G401.6 (cell line): Measurements from ENCODE around the gene NYNRIN.
"Not testable (repeated sequence)": the region's sequence is repeated elsewhere in the genome, so short reads cannot be mapped to it uniquely, and the experiment has no call there.

ENCODE experiments used
- FAIRE-seq: peaks from 2 replicates; lab custom pipeline; 2012; peaks lifted over from hg19 to GRCh38; lab: Jason Lieb, UNC

NYNRIN gene

DNA sequence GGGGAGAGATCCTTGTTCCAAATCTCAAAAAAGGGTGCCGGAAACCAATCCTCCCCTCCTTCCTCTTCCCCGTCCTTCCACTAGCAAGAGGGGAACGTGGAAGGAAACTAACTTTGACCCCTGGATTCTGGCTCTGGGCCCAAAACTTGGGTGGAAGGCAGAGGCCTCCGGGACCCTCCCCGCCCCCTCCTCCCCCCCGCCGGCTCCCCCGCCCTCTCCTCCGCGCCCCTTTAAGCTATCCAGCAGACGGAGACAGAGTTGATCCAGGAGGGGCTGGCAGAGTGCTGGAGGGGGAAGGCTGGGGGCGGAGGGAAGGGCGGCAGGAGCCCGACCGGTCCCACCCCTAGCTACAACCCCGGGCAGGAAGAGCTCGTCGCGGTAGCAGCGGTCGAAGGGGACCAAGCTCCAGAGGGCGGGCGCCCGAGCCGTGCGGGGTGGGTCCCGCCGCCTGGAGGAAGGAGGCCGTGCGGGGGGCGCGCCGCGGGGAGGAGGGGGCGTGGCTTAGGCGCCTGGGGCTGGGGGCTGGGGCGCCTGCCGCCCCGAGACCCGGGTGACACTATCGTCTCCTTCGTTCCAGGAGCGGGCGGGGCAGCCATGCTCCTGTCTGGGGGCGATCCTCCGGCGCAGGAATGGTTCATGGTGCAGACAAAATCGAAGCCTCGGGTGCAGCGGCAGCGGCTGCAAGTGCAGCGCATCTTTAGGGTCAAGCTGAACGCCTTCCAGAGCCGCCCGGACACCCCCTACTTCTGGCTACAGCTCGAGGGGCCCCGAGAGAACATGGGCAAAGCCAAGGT is at the start of gene NYNRIN:
Gene NYNRIN (plus strand): TSS at position 351 of the 794 bp plus-strand sequence. CDS start 244 bp downstream, at position 595.
- FAIRE-seq: no peak

DNA sequence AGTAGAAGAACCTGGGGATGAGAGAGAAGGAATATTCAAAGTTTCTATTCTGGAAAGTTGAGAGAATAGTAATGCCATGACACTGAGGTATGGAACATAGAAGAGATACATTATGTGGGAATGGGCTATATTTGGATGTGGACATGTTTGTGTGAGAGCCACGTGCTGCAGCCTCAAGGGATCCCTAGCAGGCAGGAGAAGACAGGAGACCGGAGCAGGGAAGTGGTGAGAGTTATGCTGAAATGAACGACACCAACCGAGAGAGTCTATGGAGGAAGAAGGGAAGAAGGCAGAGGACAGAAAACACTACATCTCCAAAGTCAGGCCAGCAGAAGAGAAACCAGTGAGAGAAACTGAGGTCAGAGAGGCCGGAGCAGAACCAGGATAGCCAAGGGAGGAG is 49.1 kb upstream of the NYNRIN start:
- no peak for FAIRE-seq

DNA sequence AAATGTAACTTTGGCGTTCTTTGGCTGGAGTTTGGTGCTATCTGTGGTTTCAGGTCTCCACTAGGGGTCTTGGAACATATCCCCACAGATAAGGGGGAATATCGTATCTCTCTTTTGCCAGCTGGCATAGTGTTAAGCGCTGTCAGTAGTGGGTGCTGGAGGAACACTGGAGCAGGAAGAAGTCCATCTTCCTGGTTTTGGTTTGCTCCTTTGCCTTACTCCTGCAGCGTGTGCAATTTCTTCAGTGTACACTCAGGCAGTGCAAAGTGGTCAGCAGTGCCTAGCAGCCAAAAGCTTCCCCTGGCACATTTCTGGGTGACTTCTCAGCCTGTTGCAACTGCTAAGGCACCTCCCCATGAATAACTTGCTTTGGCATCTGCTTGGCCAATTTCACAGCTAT is 47.3 kb upstream of the NYNRIN start:
- FAIRE-seq: no peak

DNA sequence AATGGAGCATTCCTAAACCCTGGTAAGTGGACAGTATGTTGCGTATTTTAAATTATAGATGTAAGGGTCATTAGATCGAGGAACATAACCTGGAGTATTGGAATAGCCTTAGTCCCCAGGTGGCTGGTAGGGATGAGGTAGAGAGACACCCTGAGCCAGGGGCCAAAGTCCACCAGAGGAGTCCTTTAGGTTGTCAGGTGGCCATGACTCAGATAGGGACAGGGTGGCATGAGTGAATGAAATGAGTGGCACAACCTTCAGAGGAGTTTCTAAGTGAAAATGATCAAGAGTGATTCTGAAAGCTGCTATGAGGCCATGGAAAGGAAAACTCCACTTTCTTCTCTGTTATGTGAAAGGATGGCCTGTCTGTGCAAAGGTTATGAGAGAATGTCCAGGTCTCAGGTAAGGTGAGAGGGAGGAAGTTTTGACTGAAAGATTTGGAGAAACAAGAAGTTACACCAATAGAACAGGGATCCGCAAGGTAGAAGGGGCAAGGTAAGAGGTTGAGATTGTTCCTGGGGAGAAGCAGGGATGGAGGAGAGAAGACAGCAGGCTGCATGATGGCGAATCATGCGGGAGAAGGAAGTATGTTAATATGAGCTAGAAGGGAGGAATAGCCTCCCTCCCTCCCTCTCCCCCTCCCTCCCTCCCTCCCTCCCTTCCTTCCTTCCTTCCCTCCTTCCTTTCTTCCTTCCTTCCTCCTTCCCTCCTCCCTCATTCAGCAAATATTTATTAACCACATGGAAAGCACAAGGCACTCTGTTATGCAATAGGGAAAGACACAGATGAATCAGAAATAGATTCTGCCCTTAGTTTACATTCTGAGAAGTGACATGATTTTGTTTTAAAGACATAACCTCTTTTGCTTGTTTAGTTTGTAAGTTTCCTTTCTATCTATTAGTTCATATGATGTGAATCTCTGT is 45.0 kb upstream of the NYNRIN start:
- FAIRE-seq: no peak

DNA sequence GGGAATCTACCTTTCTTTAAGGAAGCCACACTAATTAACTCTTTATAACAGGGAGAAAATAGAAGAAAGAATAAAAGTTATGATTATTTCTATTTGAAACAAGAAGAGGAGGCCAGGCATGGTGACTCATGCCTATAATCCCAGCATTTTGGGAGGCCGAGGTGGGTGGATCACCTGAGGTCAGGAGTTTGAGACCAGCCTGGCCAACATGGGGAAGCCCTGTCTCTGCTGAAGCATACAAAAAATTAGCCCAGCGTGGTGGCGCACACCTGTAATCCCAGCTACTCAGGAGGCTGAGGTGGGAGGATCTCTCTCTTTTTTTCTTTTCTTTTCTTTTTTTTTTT is 44.3 kb upstream of the NYNRIN start:
- not testable (repeated sequence) for FAIRE-seq

DNA sequence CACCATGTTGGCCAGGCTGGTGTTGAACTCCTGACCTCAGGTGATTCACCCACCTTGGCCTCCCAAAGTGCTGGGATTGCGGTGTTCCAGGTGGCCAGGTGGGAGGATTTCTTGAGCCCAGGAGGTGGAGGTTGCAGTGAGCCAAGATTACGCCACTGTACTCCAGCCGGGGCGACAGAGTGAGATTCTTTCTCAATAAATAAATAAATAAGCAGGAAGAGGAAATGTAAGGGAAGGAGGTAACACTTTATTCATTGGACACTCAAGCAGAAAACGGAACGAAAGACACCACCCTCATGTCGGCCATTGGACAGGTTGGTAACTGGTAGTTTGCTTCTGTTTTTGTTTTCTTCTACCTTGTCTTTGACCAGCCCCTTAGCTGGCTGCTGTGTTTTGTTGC is 43.8 kb upstream of the NYNRIN start:
- no peak for FAIRE-seq

DNA sequence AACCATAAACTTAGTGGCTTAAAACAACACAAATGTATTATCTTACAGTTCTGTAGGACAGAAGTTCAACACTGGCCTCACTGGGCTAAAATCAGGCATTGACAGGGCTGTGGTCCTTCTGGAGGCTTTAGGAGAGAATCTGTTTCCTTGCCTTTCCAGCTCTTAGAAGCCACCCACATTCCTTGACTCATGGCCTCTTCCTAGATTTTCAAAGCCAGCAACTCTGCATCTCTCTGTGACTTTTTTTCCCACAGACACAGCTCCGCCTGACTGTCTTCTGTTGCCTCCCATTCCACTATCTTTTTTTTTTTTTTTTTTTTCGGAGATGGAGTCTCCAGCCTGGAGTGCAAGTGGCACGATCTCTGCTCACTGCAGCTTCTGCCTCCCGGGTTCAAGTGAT is 42.6 kb upstream of the NYNRIN start:
- FAIRE-seq: no peak

DNA sequence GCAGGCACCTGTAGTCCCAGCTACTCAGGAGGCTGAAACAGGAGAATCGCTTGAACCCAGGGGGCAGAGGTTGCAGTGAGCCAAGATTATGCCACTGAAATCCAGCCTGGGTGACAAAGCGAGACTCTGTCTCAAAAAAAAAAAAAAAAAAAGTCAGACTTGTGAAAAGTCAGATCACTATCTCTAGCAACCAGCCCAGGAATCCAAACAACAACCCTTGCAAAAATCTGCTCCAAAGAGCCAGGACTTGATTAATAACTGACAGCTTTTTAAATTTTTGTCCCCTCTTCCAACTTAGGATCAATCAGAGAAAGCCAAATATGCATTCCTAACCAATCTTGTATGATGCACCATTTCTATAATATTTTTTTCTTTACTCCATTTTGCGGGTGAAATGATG is 38.5 kb upstream of the NYNRIN start:
- FAIRE-seq: no peak

DNA sequence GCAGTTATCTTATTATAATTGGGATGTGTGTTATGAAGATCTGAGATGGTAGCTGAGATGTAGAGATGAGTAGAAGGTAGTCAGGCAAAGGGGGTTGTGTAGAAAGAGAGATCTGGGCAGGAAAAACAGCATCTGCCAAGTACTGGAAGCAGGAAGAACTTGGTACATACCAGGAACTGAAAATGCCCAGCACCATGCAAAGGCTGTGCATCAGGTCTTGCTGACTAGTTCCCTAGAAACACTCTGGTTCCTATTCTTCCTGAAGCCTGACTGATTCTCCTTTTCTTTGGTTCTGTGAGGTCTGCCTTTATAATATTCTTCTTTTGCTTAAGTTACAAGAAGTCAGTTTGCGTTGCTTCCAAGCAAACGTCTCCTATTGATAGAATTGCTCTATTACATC is 37.5 kb upstream of the NYNRIN start:
- no peak for FAIRE-seq

DNA sequence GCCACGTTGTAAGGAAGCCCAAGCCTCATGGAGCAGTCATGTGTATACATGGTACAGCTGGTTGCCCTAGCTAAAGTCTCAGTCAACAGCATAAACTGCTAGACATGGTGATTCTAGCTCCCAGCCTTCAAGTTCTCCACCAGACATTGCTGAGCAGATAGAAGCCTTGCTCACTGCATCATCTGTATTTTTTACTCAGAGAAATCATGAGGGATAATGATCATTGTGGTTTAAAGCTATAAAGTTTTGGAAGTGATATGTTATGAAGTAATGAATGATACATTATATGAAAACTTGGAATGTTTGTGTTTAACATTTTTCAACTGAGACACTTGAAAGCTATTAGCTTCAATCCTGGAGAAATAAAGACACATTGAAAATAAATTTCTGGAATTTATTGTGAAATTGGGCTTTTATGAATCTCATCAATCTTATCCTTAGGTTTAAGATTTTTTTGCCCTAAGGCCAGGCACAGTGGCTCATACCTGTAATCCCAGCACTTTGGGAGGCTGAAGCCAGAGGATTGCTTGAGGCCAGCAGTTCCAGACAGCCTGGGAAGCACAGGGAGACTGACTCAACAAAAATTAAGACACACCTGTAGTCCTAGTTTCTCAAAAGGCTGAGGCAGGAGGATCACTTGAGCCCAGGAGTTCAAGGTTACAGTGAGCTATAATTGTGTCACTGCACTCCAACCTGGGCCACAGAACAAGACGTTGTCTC is 36.4 kb upstream of the NYNRIN start:
- FAIRE-seq: no peak

DNA sequence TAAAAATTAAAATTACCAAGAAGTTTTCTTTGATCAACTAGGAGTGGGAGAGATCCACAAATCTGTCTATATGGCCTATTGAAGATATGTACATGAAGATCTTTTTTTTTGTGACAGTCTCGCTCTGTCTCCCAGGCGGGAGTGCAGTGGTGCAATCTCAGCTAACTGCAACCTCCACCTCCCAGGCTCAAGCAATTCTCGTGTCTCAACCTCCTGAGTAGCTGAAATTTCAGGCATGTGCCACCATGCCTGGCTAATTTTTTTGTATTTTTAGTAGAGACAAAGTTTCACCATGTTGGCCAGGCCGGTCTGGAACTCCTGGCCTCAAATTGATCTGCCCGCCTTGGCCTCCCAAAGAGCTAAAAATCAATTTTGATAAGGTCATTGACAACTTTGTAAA is 35.4 kb upstream of the NYNRIN start:
- FAIRE-seq: no peak

DNA sequence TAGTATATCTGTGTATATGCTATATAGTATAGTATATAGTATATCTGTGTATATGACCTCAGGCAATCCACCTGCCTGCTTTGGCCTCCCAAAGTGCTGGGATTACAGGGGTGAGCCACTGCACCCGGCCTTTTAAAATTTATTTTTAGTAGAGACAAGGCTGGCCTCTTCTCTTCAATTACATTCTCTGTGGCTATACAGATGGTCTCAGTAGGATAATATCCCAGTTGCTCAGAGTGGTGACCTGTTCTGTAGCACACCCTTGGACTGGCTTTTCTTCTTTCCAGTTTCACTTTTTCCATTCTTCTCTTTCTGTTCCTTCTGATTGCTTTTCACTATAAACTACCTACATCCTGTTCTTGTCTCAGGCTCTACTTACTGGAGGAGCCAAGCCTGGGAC is 34.0 kb upstream of the NYNRIN start:
- no peak for FAIRE-seq

DNA sequence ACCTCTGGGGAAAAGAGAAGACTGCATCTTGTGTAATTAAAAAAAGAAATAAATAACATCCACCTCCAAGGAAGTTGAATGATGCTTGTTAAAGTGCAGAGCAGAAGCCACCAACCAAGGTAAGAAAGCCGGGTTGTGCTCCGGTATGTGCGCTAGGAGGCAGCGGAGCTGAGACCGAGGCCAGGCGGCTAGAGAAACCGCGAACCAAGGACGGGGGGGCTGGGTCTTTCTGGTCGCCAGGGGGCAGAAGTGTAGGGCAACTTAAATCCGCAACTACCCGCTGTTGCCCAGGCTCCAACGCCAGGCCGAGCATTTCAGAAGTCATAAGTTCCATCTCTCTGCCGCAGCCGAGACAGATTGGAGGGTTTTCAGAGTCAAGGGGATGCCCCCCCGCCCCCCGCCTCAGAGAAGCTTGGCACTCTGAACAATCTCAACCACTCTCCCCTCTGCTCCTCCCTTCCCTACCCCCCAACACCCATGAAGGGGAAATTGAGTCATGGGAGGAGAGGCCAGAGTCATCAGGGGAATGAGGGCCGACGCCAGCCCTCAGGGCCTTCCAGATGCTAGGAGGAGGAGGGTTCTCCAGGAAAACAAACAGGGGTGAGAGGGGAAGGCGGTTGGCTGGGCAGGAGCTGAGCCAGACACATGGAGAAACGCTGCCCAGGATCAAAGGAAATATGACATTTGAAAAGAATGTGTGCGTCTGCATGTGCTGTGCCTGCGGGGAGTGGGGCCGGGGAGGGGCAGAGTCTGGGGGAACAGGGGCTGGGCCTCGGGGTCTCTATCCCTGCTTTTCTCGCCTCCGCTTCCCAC is 33.0 kb upstream of the NYNRIN start:
- peak; percentile 95 for FAIRE-seq

DNA sequence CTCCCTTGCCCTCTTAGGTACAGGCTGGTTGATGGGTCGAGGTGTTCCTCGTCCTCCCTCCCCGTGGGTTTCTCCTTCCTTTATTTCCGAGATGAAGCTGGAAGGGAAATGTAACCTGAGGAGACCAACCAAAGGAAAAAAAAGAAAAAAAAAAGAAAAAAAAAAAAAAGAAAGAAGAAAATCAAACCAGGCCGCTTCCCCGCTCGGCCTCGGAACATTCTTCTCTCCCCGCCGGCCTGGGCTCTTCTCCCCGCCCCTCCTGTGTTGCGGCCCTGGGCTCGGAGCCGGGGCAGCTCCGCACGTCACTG is 32.4 kb upstream of the NYNRIN start:
- no peak for FAIRE-seq

DNA sequence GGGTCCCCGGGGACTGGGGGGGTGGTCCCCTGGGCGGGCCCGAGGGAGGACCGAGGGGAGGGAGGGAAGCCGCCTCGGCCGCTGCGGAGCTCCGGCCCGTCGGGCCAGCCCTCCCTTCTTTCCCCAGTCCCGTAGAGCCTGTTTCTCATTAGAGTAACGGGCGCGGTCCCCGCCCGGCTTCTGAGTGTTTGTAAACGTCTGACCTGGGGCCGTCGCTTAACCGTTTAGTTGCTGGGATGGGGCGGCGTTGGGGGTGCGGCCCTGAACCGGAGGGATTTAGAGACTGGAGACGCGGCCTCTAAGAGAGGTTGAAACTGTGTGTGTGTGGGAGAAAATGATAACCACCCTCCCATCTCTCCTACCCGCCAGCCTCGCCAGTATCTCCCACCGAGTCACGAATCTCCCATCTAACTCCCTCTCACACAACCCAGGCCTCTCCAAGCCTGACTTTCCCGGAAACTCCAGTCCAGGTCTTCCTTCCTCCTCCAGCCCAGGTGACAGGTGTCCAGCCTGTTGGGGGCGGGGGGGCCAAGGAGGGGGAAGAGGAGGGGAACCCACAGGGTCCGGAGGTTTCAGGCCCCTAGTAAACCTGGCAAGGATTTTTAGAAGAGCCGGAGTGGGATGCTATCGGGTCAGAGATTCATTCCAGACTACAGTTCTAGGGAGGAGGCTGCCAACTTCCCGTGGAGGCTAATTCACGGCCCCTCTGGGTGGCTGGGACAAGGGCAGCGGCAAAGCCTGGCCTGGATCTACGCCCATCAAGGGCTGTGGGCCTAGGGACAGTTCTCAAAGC is 31.9 kb upstream of the NYNRIN start:
- peak; percentile 95 for FAIRE-seq

DNA sequence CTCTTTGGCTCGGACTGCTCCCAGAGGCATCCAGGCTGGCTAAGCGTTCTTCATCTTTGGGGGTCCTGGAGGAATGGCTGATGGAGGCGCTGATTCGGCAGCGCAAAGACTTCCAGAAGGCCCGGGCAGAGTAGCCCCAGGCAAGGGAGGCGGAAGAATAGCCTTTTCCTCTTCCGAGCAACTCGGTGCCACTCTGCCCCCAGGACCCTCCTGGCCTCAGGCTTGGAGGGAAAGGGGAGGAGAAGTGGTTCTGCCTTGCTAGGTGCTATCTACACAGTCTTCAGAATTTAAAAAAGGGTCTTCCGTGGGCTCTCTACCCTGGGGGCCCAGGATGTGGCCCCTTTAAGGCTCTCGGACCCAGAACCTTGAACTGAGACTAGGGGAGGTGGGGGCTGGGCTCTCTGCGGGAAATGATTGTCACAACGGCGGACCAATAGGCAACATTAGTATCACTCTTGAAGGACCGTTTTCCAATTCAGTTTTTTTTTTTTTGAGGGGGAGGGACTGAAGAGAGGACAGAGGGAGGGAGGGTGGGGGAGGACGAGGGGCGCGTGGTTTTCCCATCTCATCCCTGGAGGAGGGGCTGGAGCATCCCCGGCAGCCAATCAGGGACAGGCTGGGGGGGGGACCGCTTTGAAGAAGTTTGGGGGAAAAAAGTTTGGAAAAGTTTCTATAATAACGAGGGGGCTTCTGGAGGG is 31.1 kb upstream of the NYNRIN start, which contains the start of gene NFATC4:
Gene NFATC4 (plus strand): TSS at position 671 of the 698 bp plus-strand sequence. CDS start 157 bp downstream, outside the sequence.
- no peak for FAIRE-seq

DNA sequence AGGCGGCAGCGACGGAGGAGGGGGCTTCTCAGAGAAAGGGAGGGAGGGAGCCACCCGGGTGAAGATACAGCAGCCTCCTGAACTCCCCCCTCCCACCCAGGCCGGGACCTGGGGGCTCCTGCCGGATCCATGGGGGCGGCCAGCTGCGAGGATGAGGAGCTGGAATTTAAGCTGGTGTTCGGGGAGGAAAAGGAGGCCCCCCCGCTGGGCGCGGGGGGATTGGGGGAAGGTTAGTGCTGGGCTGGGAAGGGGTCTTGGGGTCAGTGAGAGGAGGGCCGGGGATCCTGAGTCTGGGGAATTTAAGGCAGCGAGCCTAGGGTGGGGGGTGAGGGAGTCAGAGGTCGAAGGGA is 30.6 kb upstream of the NYNRIN start:
- FAIRE-seq: no peak

DNA sequence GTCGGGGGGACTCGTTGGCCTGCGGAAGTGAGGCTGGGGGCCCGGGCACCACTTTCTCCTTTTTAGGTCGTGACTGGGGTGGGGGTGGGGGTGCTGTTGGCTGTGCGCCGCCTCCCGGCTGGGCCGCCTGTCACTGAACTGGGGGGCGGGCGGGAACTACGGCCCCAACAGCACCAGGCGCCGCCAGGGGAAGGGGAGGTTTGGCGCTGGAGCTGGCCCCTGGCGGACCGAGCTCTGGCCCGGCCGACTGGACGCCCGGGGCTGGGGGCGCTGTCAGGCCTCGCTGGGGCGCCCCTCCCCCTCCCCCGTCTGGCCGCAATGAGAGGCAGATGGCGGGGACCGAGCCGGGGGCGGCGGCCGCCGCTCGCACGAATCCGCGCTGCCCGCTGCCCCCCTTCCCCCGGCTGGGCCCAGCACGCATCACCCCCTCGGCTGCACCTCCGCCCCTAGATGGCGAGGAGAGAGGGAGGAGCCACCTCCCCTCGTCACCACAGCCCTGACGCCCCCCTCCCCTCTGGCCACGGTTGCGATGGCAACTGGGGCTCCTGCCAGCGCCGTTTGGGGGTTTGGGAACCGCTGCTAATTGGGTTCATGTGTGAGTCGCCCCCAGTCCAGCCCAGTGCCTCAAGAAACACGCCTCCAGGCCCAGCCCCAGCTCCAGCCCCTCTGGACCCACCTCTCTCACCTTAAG is 30.1 kb upstream of the NYNRIN start:
- no peak for FAIRE-seq

DNA sequence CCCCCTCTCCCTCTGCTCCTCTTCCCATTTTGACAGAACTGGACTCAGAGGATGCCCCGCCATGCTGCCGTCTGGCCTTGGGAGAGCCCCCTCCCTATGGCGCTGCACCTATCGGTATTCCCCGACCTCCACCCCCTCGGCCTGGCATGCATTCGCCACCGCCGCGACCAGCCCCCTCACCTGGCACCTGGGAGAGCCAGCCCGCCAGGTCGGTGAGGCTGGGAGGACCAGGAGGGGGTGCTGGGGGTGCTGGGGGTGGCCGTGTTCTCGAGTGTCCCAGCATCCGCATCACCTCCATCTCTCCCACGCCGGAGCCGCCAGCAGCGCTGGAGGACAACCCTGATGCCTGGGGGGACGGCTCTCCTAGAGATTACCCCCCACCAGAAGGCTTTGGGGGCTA is 29.3 kb upstream of the NYNRIN start:
- FAIRE-seq: no peak
